GM21390 (cell line): ENCODE data around the gene HOXB1.

Experiments
- ATAC-seq: cut with Tn5 transposase; IDR thresholded peaks from one replicate; pipeline ENCODE4 v1.9.1; 2021; ENCODE audit not compliant: unreplicated experiment

HOXB1 gene

GRCh38 chr17:48567646-48568354 is 37.0 kb upstream of the HOXB1 start:
- no peak for ATAC-seq

- ATAC-seq = no peak
These were observed 36.4 kb upstream of the HOXB1 start for GRCh38 chr17:48567209-48567608.

- no peak for ATAC-seq
These were observed 35.9 kb upstream of the HOXB1 start for GRCh38 chr17:48566717-48567116.

- no peak for ATAC-seq
These were observed 35.3 kb upstream of the HOXB1 start for GRCh38 chr17:48565925-48566710.

GRCh38 chr17:48565022-48565554 is 34.3 kb upstream of the HOXB1 start:
- no peak for ATAC-seq

- ATAC-seq = no peak
These were observed 33.6 kb upstream of the HOXB1 start for GRCh38 chr17:48564188-48565021.

GRCh38 chr17:48563867-48564187 is 33.0 kb upstream of the HOXB1 start:
- no peak for ATAC-seq

GRCh38 chr17:48563385-48563838 is 32.6 kb upstream of the HOXB1 start:
- ATAC-seq = no peak

- no peak for ATAC-seq
These were observed 32.1 kb upstream of the HOXB1 start for GRCh38 chr17:48562934-48563333.

- no peak for ATAC-seq
These were observed 31.3 kb upstream of the HOXB1 start for GRCh38 chr17:48561884-48562810.

- ATAC-seq = no peak
These were observed 29.3 kb upstream of the HOXB1 start for GRCh38 chr17:48559840-48560817.

GRCh38 chr17:48559122-48559839 is 28.5 kb upstream of the HOXB1 start:
- ATAC-seq = no peak

GRCh38 chr17:48558831-48559121 is 28.0 kb upstream of the HOXB1 start:
- no peak for ATAC-seq

GRCh38 chr17:48558057-48558830 is 27.4 kb upstream of the HOXB1 start:
- ATAC-seq = no peak

GRCh38 chr17:48556576-48557401 is 26.0 kb upstream of the HOXB1 start:
- ATAC-seq = no peak

- ATAC-seq = no peak
These were observed 25.4 kb upstream of the HOXB1 start for GRCh38 chr17:48556229-48556575.
